ELF-1 (cell line): Measurements from ENCODE around the gene PHLPP1.
"Not testable (repeated sequence)": the region's sequence is repeated elsewhere in the genome, so short reads cannot be mapped to it uniquely, and the experiment has no call there.

Experiments used
- DNase-seq: peaks from one replicate; pipeline ENCODE4 v3.0.0-alpha.2; 2016; ENCODE audit warnings: low read depth, low spot score

PHLPP1 gene

DNA sequence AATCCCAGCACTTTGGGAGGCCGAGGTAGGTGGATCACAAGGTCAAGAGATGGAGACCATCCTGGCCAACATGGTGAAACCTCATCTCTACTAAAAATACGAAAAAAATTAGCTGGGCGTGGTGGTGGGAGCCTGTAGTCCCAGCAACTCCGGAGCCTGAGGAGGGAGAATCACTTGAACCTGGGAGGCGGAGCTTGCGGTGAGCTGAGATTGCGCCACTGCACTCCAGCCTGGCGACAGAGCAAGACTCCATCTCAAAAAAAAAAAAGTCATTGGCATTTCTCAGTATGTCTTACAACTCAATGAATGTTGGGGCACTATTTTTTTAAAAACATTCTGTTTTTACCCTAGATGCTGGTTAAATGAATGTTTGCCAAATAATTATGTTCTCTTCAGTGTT lies 94.1 kb downstream of the PHLPP1 start:
- DNase-seq: not testable (repeated sequence)

DNA sequence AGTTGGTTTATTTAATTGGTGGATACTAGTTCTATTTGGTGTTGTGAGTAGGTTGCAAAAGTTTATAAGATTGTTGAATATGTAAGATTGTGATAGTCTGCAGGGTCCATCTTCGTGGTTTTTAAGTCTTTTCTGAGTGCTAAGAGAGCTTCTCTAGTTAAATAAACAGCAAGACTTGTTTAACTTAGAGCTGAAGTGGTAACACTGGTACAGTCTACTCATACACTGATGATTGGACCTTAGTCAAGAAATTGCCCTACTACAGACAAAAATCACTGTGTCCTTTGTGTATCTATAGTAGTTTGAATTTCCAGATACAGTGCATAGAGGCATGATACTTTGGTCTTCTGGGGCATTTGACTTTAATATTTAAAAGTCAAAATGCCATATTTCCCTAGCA lies 94.6 kb downstream of the PHLPP1 start:
- no peak for DNase-seq

DNA sequence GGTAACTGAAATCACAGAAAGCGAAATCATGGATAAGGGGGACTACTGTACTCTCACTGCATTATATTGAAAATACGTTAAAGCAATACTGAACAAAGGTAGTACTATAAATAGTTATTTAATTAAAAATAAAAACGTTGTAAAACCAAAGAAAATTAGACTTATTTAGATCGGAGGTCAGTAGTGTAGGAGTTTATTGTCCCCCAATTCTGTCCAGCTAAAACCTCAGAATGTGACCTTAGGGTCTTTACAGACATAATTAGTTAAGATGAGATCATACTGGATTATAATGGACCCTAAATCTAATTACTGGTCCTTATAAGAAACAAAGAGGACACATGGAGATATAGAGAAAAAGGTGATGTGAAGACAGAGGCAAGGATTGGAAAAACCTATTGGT lies 95.3 kb downstream of the PHLPP1 start:
- no peak for DNase-seq

DNA sequence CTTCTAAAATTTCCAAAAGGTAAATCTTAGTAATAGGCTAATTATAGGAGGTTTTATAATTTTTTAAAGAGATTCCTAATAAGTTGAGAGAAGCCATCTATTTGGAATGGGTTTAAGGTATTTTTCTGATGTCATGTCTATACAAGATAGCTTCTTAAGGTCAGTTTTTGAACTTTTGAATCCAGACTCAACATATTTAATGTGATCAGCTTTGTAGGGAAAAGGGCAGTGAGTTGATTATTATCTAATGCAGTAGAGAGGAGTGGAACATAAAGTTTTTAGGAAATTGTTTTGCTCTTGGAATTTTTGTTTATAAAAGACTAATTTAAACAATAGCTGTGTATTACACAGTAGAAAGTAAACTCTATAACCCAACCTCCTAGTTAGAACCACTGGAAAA lies 96.3 kb downstream of the PHLPP1 start:
- DNase-seq: no peak

DNA sequence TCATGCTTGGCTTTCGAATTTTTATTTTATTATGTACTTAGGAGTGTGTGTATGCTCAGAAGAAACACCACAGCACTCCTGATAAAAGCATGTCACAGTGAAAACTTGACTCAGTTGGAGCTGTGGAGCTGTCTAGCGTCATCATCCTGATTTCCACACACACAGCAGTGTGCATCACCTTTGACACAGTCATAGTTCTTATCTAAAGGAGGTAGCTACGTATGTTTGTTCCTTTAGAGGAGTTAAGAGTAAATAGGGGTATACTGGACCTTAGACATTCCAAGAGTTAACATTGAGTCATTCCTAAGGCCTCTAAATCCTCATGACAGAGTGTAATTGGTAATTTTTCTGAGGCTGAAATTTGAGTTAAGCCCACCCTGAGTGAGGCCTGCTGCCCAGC lies 96.9 kb downstream of the PHLPP1 start:
- no peak for DNase-seq

DNA sequence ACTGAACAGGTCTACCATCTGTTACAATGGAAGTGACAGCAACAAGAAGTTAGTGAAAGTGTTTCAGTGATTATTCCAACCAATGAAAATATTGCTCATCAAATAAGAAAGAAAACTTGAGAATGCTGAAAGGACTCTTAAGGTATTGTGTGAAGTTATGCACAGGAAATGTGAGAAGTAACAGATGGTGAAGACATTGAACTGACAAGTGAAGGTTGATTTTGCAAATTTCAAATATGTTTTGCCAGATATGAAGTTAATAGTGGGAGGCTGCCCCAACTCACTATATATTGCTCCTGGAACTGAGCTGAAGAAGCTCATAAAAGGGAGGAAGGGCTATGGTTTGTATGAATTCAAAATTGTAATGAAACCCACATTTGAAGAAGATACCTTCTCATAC lies 97.5 kb downstream of the PHLPP1 start:
- DNase-seq: no peak

DNA sequence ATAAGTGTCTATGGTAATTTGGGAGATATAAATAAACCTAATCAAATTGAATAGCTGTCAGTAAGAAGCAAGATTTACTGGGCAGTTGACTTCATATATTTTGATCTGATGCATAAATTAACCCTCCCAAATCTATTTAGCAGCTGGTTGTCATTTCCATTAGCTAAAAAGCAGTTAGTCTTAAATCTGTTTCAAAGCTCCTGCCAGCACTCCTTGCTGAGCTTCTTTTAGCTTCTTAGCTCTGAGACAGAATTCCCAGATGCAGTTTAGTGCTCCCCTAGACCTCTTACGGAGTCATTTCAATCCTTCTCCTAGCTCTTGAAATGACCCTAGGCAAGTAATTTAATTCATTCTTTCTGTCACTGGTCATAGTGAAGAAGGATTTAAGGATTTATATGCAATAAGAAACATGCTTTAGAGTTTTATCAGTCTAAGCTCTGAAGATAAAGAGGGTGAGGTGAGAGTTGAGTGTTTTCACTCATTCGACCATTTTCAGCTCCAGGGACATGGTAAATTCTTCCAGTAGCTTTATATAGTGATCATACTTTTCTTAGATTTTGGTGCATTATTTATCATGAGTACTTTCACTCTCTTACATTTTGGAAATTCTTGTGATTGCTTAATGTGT lies 98.9 kb downstream of the PHLPP1 start:
- no peak for DNase-seq

DNA sequence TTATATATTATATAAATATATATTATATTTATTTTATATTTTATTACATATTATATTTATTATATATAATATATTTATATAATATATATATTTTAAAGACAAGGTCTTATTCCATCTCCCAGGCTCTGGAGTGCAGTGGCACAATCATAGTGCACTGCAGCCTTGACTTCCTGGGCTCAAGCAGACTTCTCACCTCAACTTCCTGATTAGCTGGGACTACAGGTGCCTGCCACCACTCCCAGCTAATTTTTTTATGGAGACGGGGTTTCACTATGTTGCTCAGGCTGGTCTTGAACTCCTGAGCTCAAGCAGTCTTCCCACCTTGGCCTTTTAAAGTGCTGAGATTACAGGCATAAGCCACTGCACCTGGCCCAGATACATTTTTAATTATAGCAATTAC lies 110.0 kb downstream of the PHLPP1 start:
- no peak for DNase-seq

DNA sequence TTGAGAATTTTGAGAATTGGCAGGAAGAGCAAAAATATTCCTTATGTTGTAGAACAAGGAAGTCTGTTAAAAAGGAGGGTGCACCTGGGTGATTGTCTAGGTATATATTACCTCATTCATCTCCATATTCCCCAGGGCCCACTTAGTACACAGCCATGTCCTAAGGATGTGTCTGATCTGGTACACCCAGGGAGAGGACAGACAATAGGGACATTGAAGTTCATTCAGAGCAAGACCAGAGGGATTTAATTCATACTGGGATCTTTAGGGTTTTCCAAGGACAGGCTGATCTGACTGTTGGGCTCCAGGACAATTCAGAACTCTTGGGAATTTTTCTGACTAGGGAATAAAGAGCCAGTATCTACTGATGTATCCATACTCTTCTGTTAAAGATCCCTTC lies 112.1 kb downstream of the PHLPP1 start:
- no peak for DNase-seq

DNA sequence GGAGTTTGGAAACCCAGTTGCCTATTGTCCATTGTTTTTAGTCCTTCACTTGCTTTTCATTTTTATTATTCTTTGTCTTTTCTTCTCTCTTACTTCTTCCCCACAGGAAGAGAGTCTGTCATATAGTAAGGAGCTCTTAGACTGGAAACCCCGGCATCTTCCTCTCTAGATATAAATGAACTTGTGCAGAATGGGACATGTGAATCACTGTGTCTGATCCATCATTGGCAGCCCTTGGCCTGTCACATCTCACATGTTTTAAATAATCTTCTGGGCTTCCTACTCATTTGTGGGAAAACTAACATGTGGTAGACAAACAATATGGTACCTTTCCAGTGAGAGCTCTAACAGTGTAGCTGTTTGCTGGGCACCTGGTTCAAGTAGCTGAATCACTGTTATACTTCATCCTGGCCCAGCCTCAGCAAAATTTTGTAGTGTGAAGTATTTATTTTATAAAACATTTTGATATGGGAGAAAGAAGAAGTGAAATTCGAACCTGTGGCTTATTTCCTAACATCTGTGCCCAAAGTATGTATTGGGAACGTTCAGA lies 112.8 kb downstream of the PHLPP1 start:
- DNase-seq: no peak

DNA sequence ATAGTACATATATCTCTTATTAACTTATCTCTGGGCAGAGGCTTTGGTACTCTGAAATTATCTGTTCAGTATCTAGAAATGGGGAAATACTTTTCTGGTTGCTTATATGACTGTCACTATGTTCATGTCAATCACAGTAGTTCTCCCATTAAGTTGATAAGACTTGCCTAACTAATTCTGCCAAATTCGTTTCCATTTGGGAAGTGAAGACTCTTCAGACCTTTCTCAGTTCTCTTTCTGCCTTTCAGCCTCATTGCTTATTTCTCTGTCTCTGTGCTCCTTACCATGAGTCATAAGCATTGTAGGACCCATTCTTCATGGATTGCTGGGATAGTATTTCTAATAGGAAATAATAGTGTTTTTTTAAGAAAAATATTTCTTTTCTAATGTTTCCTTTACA lies 113.5 kb downstream of the PHLPP1 start:
- DNase-seq: no peak

DNA sequence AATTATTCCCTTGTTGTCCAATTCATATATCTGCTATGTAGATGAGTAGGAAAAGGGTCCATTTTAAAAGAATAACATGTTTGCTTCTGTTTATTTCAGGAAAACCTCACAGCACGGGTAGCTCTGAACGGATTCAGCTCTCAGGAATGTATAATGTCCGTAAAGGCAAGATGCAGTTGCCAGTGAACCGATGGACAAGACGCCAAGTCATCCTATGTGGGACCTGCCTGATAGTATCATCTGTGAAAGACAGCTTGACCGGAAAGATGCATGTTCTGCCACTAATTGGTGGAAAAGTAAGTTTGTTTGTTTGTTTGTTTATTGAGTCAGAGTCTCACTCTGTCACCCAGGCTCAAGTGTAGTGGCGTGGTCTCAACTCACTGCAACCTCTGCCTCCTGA lies 114.6 kb downstream of the PHLPP1 start:
- DNase-seq: no peak

DNA sequence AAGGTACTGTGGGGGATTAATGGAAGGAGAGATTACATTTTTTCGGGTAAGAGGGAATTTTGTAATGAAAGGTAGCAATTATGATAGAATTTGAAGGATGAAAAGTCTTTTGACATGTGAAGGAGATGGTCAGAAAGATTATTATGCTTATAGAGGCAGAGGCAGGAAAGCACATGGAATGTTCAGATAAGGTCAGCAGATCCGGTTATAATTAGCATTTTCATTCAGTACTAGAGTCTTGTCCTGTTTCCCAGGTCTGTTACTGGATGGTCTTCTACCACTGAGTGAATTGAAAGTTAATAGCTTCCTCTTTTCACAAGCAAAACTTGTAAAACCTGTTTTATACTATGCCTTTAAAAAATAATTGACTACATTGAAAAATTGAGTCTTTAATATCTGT lies 116.9 kb downstream of the PHLPP1 start:
- no peak for DNase-seq

DNA sequence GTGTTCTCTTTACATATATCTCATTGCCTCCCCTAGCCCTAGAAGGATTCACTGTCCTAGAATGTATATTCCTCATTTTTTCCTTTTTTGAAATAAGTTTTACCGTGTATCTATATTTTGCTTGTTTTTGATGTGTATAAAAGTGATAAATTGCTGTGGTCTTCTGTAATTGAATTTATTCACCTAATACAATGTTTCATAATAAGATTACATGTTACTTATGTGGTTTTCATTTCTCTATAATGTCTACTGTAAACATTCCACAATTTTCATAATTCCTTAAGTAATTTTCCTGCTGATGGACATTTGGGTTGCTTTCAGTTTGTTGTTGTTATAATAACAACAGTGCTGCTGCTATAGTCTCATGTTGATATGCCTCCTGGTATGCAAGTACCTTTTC lies 118.2 kb downstream of the PHLPP1 start:
- DNase-seq: no peak

DNA sequence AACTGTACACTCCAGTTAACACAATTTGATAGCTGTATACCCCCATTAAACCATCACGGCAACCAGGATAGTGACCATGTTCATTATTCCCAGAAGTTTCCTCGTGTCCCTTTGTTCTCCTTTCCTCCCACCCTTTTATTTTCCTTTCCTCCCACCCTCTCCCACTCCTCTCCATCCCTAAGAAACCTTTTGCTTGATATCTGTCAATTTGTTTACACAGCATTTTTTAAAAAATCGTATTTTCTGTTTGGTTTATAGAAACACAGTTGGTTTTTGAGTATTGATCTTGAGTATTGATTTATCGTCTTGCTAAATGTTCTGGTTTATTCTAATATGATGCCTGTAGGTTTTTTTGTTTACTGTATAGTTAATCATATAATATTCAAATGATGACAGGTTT lies 119.4 kb downstream of the PHLPP1 start:
- DNase-seq: no peak

DNA sequence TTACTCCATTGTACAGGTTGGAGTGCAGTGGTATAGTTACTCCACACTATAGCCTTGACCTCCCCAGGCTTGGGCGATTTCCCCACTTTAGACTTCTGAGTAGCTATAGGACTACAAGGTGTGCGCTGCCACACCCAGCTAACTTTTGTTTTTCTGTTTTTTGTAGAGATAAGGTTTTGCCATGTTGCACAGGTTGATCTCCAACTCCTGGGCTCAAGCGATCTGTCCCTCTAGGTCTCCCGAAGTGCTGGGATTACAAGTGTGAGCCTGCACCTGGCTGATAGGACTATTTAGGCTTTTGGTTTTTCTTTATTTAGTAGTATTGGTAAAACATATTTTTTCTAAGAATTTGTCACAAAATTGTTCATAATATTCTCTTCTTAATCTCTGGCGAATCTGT lies 121.7 kb downstream of the PHLPP1 start:
- DNase-seq: no peak

DNA sequence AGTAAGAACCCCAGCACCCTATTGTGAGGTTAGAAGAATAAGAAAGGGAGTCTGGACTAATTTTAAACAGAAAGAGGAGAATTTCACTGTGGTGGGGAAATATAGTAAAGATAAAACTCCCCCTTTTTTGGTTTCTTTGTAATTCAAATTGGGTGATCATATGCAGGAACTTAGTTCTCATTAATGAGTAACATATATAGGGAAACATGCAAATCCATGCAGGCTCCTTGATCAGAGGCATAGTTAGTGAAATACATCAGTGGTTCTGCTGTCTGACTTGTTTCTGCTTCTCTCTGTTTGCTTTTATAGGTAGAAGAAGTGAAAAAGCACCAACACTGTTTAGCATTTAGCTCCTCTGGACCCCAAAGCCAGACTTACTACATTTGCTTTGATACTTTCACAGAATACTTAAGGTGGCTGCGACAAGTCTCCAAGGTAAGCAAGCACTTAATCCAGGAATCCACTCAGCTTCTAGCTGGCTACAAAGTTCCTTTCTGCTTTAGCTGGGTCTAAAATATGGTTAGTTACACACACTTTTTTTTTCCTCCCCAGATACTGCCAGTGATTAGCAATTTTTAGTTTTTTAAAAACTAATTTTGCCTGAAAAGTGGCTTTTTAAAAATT lies 123.2 kb downstream of the PHLPP1 start:
- no peak for DNase-seq

DNA sequence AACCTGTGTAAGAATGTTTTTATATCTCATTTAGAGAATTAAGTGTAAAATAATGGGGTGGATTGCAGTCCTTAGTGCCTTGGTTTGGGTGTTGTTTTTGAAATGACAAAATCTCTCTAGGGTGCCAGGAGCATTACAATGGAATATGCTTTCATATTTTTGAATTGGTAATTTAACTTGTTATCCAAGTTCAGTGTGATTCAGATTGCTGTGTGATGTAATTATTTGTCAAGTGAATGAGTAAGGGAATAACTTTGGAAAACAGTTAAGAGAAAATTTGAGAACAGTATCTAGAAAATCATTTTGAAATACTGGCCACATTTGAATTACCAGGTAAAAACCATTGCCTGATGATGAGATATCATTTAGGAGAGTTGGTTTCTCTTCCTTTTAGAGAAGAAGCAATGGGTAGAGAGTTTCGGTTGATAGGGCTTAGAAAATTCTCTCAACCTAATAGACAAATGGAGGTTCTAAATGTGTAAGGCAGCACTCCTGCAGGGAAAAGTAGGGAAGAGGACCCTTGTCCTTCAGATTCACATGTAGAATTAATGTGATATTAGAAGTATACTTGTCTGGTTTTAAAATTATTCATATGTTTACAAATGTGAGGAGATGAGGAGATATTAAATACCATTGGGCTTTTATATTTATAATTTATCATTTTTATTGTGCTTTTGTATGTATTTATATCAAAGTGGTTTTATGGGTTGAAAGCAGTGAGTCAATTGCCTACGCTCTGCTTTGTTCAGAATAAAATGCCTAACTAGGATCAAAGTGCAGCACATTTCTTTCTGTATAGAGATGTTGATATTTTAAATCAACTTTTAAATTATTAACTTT lies 124.8 kb downstream of the PHLPP1 start:
- DNase-seq: no peak

DNA sequence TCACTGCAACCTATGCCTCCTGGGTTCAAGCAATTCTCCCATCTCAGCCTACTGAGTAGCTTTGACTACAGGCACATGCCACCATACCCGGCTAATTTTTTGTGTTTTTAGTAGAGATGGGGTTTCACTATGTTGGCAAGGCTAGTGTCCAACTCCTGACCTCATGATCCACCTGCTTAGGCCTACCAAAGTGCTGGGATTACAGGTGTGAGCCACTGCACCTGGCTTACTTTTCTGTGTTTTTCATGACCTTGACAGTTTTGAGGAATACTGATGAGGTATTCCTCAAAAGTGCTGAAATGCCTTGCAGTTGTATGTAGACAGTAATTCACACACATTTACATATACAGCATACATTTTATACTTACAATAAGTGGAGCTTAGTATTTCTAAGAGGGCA lies 126.1 kb downstream of the PHLPP1 start:
- DNase-seq: no peak

DNA sequence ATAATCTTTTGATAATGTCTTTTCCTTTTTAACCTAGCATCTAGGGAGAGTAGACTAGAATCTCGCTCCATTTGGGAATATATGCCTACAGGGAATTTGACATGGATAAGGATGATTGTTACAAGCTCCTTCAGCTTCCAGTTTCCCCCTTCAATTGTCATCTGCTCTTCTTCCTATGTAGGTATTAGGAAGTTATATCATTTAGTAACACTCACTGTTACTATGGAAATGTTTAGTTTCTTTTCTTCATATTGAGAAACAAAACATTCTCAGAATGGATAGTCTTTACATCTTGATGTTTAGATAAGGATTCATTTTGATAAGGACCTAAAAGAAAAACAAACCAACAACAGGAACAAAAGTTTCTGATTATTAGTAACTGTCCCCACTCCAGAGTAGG lies 127.6 kb downstream of the PHLPP1 start:
- DNase-seq: no peak

DNA sequence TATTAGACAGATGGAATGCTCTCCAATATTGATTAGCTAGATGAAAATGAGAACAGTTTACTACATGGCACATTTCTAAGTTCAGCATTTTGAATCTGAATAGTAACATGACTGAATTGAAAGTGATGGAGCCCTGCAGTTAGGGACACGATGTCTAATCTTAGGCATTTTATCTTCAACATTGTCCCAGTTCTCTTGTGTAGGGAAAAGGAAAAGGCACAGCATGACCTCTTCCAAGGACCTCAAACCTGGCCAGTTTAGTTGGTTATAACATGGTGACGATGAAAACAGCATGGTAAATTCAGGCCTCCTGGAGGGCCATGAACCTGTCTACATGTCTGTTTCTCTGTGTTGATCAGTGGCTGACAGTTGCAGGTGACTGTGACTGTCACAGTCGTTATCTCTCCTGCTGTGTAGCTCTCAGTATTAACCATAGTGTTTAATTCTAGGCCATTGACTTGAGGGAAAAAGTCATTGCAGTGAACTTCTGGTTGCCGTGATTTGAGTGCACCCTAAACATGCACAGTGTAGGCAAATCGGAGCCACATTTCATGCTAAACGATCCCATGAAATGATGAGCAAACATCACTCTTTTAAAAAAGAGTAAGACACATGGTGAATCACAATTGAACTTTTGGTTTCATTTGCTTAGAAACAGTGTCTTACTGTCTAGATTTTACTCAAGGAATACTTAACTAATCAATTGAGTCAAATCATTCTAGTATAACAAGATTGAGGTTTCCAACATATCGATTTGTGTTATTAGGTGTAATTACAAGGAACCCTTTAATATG lies 129.7 kb downstream of the PHLPP1 start:
- DNase-seq: no peak

DNA sequence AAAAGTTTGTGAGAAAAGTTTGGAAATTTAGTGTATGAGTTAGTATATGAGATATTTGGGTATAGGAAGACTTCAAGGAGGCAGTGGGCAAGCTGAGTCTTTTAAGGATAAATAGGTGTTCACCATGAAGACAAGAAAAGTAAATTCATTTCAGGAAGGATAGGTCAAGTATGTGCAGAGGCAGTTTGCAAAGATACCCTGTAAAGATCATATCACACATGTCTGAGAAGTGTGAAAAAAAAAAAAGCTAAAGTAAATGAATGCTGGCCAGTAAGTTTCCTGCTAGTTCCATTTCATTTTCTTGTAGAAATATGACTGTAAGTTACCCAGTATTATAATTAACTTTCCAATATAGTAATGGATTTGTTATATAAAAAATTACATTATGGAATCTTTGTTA lies 131.0 kb downstream of the PHLPP1 start:
- no peak for DNase-seq
